NK-92 (cell line): Measurements from ENCODE around the gene ALDH1B1.

Source experiments
- DNase-seq: peaks from one replicate; lab custom pipeline; 2025; ENCODE audit not compliant: unreplicated experiment; lab: John Stamatoyannopoulos, UW

The ALDH1B1 gene

DNA sequence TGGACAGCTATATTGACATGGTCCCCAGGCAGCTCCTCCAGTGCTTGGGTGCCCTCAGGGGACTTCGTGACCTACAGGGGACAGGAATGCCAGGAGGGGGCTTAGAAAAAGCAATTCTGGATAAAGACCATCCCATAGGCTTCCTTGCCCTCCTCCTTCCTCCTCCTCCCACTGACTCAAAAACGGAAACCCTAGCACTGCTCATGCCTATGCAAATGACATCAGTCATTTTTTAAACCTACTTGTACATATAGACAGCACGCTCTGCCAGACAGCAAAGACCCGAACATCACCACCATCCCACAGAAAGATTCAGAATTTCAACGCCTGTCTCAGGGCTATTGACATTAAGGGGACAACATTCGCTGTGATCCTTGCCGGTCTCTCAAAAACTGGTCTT is 20.8 kb downstream of the ALDH1B1 start:
- no peak for DNase-seq

DNA sequence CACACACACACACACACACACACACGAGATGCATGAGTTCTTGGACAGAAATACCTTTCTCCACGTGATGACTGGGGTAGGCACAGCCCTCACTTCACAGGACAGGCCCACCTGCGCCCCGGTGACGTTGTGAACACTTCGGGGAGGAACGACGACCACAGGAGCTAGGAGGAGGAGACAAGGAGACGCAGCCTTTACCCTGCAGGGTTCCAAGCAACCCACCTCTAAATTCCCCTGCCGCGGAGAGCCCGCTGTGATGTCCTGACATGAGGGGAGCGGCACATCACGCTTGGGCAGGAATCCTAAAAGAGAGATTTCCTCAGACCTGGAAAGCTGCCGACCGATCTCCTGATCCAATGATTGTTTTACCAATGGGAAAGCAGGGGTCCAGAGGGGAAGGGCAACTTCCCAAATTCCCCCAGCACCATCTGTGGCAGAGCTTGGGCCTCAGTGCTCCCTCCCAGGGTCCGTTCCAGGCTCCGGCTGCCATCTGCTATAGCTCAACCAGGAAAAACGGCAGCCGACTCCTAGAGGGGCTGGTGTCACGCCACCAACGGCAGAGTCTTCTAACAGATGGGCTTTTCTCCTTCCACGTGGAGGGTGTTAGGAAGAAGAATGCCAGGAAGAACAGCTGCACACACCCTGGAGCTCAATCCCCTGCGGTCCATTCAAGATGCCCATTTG is 21.7 kb downstream of the ALDH1B1 start:
- DNase-seq: no peak

DNA sequence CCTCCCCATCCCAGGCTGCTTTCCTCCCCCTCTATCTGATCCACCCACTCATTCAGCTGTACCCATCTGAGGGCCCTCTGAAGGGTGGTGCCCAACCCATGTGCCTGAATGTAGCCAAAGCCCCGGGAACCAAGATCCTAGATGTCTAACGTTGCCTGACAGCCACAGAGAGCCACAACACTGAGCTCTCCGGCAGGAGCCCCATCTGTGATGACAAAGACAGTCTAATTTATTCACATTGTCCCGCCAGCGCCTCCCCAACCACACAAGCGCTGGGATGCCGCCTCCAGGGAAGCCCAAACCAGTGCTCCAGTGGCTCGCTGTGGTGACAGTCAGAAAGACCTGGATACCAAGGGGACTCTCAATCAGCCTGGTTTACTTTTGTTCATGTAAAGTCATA is 23.4 kb downstream of the ALDH1B1 start:
- DNase-seq: no peak

DNA sequence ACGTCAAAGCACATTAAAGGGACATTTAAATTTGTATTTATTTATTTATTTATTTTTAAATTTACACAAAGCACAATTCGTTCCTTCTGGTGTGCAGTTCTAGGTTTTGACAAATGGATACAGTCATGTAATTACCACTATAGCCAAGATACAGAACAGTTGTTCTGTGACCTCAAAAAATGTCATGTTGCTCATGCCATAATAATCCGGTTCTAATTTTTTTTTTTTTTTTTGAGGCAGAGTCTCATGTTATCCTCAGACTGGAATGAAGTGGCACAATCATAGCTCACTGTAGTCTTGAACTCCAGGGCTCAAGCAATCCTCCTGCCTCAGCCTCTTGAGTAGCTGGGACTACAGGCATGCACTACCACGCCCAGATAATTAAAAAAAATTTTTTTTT is 24.0 kb downstream of the ALDH1B1 start:
- no peak for DNase-seq

DNA sequence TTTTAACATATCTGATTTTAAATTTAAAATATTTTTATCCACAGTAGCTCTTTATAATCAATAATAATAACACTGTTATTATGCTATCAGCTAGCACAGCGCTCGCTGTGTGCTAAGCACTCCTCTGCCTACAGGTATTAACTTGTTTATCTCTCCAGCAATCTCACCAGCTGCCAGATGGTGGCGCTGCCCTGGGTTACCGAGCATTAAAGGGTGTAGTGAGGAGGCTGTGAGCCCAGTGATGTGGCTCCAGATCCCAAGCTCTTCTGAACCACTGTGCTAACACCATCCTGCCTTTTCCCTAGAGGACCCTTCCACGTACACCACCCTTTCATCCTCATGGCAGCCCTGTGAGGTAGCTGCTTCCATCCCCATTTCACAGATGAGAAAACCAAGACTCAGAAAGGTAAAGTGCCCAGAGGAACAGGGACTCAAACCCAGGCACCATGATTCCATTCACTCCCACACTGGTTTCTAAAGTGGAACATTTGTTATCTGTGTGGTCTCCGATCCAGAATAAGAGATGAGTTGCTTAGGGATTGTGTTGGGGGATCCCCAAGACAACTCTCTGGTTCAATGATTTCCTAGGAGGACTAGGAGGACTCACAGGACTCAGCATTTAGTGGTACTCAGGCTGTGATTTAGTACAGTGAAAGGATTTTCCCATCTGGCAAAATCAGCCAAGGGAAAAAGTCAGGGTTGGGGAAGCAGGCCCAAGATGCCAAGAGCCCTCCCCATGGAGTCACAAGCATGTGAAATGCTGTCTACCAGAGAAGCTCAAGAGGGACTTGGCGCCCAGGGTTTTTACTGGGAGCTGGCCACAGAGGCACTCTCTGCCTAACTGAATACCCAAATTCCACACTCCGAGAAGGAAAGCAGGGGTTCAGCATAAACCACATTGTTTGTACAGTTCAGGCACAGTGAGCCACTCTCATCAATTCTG is 24.8 kb downstream of the ALDH1B1 start:
- DNase-seq: no peak

DNA sequence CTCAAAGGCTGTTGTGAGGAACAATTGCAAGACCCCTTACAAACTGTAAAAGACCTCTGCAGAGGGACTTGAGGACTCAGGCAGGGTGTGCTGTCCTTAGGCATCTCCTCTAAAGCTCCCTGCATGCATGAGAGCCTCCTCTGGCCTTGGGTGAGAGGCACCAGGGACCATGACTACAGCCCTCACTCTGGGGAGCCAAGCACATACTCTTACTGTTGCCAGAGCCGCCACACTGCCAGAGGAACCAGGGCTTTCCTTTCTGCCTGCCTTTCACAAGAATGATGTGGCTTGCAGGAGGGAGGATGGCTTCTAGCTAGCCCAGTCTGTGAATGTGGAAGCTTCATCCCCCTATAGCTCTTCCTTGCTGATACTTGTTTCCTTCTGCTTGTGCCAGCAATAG is 25.9 kb downstream of the ALDH1B1 start:
- no peak for DNase-seq

DNA sequence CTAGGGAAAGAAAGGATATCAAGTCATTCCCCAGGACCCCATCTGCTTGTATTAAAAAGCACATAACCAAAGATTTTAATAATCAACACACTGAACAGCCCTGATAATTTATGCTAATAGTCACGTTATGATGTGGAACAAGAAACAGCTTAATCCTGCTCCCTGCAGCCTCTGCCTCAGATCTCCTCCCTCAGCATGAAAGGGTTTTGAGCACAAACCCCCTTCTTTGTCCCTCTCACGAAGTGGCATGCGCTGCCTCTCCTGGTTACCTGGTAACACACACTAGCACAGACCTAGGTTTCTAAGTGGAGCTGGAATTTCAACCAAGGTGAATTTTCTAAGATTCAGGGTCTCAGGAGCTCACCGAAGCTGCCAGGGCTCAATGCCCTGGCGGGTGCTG is 26.7 kb downstream of the ALDH1B1 start:
- DNase-seq: no peak

DNA sequence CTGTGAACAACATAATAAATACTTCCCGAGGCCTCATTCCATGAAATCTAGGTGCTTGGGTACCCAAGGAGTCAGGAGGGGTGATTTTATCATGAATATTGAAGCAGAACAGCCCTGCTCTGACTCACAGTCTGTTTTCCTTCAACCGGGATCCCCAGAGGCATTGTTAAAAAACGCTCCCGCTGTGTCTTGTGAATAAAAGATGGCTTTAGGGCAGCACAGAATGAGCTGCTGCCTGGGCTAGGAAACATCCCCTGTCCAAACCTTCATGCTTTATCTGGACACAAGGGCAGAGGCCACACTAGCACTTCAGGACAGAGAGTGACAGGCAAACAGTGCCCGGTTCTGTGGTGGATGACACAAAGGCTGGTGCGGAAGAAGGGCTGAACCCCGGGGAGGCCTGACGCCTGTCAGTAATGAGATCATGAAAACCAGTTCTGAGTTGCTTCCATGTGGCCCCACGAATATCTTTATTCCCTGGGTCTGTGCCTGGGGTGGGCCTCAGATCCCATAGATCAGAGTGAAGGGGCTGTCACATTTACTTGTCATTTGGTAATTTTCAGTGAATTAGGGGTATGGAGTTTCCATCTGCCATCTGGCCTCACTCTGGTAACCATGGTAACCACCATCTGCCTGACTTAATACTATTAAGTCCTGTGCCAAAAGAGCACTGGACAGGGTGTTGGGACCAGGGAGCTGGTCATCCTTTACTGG is 29.2 kb downstream of the ALDH1B1 start:
- DNase-seq: no peak

DNA sequence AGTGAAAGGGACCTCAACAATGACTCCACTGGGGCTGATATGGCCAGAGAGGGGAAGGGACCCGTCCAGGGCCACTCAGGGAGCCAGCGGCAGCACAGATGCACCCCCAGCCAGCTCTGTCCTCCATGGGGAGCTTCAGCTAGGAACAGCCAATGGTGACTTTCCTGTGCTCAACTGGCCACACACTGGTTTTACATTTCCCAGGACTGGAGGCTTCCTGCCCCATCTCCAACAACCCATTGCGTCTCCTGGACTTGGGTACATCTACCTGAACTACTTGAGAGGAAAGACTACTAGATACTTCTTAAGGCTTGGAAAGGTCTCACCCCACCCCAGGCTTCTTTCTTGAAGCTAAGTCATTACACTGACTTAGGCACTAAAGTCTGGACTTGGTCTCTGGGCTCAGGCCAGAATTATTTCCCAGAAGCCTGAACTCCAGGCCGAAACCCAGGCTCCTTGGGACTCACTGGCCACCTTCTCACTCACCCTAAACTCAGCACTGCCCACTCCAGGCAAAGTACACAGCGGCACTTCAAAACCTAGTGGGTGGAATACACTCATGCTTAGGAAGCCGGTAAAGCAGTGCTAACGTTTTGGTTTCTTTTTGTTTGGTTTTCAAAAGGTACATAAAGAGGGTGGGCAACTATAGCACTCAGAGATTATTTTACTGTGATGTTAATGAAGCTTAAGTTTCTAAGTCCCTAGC is 30.2 kb downstream of the ALDH1B1 start:
- DNase-seq: no peak

DNA sequence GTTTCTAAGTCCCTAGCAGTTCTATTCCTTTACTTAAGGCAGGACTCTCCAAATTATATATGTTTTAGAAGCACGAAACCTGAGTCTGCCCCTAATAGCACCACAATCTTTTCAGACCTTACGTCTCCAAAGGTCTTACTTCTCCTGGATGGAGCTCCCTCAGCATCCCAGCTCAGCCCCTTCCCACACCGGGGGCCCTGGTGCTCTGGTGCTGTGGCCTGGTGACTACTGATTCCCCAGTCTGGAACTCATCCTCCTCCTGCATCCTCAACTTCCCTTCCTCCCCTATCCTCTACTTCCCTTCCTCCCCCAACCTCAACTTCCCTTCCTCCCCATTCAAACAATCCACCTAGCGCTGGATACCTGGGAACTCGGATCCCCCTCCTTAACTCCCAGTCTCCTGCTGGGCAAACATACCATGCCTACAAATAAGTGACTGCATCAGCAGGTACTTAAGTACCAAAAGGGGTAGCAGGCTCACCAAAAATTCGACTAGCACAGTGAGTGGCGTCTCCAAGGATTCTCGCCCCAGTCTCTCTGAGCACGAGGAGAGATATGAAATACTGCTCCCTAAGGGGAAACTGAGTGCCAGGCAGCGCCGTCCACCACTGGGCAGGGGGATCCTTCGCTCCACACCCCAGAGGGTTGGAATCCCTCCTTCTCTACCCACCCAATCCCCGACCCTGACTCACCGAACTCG is 30.9 kb downstream of the ALDH1B1 start:
- DNase-seq: no peak

DNA sequence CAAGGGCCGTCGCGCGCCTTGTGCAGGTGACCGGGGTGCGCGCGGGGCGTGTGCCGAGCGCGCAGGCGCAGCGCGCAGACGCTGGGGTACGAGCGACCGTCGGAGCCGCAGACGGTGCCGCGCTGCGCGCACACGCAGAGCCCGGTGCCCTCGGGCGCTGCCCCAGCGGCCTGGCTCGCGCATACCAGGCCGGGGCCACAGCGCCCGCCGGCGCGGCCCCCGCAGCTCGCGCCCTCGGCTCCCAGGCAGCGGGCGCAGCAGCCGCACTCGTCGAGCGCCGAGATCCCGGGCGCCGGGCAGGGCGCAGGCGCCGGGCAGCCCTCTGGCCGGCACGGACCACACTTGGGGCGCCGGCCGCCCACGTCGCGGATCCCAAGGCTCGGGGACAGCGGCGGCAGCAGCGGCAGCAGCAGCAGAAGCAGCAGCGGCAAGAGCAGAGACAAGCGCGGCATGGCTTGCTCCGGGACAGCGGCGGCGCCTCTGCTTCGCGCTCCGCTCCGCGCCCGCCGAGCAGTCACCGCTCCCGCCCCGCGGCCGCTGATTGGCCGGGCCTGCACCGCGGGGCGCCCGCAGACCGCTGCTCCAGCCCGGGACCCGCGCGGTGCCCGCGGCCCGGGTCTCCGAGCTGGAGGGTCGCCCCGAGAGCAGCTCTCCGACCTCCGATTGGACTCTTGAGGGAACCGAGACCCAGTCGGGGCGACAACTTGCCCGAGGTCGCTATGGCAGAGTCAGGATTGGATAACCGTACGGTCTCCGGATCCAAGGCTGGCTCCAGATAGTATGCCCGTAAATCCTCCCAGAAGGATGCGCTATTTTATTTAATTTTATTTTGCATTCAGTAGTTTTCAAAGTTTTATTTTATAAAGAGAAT is 31.7 kb downstream of the ALDH1B1 start, which contains the start of gene IGFBPL1:
IGFBPL1 (minus strand) TSS at position 482 of the 871 bp plus-strand sequence; CDS start at position 452, 30 bp downstream.
- no peak for DNase-seq

DNA sequence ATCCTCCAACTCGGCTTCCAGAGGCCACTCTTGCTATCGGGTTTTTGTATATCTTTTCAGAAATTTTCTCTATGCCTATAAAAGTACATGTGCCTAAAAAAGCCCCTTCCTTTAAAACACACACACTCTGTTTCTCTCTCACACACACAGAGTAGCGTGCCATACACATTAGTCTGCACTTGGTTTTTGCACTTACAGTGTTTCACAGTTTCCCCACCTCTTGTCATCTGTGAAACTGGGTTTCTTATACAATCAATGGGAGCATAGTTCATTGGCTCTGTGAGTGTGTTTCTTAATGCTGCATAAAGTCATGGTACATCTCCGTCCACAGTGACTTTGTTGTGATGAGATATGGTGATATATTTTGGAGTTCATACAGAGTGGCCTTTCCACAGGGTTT is 32.4 kb downstream of the ALDH1B1 start:
- DNase-seq: no peak

DNA sequence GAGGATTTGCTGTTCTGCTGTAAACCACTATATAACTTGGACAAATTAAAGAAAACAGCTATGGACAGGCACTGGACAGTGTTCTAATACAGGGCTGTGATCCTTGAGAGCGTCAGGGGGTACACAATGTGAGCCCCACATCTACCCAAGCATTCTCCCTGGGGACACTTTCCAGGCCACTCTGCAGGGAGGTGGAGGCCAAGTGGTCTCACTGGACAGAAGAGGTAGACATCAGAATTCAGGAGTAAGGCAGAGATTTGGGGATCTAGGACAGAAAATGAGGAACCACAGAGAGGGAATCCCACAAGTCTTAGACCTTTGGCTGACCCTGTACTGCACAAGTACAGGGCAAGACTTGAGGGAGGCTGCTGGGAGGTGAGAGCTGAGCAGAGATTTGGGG is 35.6 kb downstream of the ALDH1B1 start:
- DNase-seq: no peak

DNA sequence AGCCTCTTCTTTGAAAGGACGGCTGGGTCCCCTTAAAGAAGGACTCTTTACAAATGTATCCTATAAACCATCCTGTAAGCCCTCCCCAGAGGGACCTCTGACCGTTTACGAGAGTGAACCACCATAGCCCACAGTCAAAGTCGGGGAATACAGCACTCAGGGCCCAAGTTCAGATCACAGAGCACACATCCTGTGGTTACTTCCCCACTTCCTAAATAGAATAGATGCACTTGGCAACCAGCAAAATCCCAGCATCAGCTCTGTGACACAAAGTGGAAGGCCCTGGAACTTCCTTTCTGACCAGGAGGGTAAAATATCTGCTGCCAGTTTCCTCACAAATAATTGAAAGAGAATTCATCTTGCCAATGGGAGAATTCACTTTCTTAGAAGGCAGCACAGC is 38.6 kb downstream of the ALDH1B1 start:
- no peak for DNase-seq

DNA sequence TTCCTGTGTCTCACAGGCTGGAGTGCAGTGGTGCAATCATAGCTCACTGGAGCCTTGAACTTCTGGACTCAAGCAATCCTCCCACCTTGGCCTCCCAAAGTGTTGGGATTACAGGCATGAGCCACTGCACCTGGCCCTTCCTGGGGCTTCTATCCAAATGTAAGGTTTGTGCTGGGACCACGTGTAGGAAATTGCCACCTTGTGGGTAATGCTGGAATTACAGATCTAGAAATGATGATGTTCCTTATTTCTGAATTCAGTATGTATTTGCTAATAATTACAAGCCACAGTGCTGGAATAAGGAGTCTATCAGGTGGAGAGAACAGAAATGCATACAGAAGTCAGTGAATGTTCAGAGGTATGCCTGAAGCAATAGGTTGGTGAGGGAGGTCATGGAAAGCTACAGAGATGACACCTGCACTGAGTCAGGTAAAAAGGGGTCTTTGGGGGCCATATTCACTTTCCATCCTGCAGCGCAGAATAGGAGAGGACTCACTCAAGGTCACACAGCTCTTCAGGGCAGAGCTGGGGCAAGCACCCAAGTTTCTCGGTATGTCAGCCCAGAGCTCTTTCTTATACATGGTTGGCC is 40.5 kb downstream of the ALDH1B1 start:
- DNase-seq: no peak

DNA sequence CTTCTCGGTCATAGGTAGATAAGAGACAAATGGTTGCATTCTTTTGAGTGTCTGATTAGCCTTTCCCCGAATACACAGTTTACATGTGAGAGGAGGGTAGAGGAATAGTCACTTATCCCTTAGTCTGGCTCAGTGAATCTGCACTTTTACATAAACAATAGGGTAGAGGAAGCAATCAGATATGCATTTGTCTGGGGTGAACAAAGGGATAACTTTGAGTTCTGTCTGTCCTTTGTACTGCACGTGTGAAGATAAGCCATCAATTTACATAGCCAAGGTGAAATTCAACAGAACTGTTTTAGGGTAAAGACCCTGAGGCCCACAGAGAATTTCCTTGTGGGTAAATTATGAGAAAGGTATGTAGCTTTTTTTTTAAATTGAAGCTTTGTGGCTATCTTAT is 41.9 kb downstream of the ALDH1B1 start:
- no peak for DNase-seq

DNA sequence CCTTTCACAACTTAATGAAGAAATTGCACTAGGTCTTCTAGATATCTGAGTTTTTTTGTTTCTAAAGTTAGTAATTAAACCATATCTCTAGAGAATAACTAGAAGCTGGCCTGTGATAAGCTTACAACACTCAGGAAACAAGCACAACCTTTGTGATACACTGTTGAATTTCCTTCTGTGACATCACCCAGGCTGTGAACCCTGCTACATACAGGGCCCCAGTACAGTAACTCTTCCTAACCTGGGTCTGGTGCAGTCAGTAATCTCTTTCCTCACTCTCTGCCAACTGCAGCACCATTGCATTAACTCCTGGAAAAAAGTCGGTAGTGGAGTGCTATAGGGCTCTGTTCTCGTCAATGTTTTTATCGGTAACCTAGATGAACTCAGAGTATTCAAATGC is 42.4 kb downstream of the ALDH1B1 start:
- DNase-seq: no peak

DNA sequence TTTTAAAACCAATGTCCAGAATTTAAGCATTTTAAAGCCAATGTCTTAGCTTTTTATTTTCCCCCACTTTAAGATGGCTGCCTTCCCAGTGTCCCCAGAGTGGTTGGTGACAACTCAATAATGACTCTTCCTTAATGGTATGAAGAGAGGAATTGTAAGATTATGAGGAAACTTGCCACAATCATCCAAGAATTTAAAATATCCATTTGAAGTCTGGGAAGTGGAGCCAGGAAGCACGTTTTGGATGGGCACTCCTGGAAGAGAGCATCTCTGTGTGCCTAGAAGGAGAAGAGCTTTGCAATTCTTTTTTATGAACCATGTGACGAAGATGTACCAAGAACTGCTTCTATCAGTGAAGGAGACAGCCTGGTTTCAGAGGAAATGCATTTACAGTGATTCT is 43.0 kb downstream of the ALDH1B1 start:
- DNase-seq: no peak

DNA sequence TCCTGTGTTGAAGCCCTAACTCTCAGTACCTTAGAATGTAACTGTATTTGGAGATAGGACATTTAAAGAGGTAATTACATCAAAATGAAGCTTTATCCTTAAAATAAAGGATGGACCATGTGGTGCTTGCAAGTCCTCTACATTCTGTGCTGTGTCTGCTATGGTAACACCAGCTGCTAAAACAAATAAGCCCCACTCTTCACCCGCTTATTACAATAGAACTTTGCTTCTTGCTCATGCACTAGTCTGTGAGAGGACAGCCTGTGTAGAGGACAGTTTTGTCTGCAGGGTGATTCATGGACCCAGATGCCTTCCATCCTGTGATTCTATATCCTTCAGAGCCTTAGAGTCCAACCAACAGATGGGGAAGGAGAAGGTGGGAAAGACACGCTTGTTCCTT is 44.2 kb downstream of the ALDH1B1 start:
- no peak for DNase-seq
